Kidney capillary endothelial cell (primary cell): ENCODE measurements around the gene RPL29.
"Not testable (repeated sequence)": the region's sequence is repeated elsewhere in the genome, so short reads cannot be mapped to it uniquely, and the experiment has no call there.

Experiments used
- DNase-seq: peaks from one replicate; pipeline ENCODE4 v3.0.0-alpha.2; 2018; ENCODE audit warnings: low spot score

RPL29 gene

DNA sequence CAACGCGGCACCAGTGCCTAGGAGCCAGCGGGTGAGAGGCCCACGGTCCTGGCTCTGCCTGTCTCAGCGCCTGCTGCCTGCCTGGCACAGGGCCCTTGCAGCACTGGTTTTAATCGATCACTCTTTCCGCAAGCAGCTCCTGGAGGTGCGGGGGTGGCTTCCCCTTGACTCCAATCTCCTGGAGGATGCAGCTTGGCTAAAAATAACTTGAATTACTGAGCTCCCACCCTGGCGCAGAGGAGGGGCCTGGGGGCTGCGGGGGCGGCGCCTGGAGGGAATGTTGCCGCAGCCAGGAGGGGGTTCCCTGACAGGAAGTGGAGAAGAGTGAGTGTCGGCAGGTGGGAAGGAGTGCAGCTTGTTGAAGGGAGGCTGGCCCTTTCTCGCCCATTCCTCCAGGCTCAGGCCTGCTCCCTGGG lies 9.9 kb upstream of the RPL29 start:
- DNase-seq: no peak

DNA sequence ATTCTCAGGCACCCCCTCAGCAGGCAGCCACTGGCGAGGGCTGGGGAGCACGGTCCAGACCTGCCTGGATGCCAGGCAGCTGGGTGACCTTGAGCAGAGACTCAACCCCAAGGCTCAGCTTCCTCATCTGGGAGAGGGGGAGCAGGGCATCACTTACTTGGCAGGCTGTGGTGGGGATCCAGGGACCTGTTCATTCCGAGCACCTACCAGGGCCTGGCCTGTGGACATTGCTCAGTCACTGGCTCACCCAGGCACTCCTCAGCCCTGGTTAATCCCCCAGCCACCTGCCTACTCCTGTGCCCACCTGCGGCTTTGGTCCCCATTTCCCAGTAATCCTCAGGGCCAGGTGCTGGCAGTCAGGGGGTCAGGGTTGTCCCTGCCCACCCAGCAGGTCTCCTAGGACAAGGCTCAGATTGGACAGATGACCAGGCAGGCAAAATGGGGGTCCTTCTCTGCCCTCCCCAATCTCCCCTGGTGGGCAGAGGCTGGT lies 9.3 kb upstream of the RPL29 start:
- no peak for DNase-seq

DNA sequence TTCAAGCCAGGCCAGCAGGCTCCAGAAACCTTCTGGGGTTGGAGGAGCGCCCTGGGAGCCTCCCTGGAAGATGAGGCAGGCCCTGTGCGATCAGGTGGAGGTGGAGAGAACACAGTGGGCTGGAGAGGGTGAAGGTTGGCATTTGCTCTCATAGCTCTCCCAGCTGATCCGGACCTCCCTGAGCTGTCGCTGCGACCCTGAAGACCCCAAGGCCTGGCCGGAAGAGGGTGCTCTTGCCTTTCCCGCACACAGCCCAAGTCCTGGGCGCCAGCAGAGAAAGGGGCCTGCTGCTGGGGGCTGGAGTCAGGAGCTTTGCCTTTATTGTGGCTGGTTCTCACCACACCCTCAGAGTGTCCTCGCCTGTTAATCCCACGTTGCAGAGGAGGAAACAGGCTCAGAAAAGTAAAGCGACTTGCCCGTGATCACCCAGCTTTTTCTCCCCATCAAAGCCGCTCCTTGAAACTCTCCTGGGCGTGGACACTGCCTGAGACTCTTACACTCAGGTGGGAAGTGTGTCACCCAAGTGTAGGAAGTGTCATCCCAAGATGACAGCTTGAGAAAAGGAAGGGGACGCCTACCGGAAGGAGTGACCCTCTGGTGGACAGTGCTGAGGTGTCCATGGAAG lies 8.6 kb upstream of the RPL29 start:
- DNase-seq: no peak

DNA sequence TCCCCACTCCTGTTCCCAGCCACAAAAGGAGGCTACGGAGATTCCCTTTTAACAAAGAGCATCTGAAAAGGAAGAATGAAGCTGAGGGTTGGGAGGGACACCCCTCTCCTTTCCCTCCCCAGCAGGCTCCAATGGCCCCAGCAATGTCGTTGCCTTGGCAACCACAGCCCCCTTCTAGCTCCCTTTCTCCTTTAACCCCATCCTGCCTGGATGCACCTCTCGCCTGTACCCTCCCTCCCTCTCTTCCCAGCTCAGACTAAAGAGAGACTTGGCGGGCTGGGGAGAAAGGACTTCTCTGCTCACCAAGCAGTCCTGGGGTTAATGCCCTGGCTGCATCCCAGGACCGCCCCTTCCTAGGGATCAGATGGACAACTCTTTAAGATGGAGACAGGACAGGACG lies 7.1 kb upstream of the RPL29 start:
- DNase-seq: no peak

DNA sequence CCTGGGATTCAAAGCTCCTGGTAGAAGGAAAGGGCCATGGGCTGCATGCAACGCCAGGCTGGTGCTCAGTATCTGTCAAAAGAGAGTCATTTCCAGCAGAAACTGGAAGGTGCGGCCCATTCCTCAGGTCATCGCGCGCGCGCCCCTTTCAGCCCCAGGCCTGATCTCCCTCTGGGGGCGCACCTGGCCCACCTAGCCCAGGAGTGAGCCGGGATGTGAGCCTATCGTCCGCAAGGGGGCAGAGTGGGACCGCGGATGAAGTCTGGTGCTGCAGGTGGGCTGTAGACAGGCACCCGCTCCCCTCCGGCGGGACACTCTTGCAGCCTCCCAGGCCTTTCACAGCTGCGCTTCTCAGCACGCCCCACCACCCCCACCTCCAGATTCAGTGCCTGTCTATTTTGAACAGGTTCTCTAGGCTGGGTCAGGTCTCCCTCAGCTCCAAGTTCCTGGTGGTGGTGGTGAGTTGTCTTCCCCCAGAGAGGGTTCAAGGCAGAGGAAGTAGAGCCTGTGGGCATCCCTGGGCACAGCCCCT lies 5.8 kb upstream of the RPL29 start:
- no peak for DNase-seq

DNA sequence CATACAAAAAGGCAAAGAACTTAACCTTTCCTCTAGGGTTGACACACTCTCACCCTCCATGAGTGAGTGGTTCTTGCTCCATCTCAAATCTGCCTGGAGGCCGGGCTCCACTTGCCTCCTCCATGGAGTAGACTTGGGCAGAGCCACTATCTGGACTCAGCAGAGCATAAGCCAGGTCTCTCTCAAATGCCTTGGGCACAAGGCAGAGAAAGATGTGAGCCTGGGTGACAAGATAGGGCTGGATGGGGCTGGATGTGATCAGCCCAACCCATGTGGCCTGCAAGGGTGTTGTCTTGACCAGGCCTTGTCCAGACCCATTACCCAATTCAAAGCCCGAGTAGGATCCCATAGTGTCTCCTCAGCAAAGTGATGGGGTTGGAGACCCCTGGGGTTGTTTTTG lies 4.2 kb upstream of the RPL29 start:
- no peak for DNase-seq

DNA sequence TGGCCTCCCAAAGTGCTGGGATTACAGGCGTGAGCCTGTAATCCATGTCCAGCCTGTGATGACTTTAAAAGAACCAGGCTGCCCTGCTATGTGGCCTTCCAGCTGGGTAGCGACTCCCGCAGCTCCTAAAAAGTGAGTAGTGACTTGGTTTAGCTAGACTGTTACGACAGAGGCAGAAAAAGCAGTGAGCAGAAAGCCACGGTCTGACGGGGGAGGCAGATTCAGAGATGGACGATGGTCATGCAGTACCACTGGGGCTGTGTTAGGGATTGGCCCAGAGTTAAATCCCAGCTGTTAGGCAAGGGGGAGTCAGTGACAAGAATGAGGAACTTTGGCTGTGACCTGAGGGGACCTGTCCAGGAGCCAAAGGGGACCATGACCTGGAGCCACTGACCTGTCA lies 3.1 kb upstream of the RPL29 start:
- no peak for DNase-seq

DNA sequence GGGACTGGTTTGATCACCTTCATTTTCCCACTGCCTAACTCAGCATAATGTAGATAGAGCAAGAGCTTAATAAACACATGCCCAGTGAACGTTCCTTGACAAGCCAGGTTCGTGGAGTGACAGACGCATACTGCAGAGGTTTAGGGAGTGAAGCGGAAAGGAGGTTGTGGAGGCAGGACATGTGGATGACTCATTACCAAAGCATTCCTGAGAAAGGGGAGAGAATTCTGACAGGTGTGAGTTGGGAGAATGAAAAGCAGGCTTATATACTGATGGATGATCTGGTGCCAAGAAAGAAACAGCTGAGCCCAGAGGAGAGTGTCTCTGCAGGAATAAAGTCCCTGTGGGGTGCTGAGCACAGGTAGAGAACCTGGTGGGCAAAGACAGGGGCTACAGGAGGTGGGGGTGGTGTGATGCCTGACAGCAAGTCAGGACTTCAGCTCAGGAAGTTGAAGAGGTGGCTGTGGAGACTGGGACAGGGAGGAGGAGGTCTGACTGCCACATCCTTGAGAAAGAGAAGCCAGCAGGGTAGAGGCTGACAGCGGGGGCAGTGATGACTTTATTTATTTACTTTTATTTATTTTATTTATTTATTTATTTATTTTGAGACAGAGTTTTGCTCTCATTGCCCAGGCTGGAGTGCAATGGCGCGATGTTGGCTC lies 2.4 kb upstream of the RPL29 start:
- DNase-seq: no peak

DNA sequence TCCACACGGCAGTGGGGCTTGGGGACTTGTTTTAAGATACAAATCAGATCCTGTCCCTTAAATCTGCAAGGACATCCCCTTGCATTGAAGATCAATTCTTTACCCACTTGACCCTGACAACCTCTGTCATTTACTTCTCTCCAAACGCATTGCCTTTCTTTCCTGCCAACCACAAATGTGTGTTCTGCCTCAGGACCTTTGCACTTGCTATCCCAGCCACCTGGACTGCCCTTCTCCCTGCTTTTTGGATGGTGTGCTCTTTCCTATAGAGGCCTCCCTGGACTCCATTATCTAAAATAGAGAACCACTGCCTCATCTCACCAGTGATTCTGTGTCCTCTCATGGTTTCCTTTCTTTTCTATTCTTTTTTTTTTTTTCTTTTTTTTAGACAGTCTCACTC lies 1.5 kb upstream of the RPL29 start:
- DNase-seq: no peak

DNA sequence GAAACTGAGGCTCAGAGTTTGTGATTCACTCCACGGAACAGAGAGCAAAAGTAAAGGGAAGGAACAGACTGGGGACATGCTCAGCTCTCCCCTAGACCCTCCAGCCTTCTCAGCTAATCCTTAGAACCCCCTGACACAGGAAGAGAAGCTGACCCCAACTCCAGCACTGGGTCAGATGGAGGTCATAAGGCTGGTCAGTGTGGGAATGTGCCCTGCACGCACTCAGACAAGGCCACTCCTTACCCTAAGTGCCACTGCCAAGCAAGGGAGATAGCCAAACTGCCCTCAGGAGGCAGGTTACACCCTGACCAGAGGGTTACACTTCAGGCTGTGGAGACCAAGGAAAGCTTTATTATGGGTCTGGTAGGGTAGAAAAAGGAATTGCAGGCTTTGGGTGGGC lies 1.2 kb downstream of the RPL29 start:
- no peak for DNase-seq

DNA sequence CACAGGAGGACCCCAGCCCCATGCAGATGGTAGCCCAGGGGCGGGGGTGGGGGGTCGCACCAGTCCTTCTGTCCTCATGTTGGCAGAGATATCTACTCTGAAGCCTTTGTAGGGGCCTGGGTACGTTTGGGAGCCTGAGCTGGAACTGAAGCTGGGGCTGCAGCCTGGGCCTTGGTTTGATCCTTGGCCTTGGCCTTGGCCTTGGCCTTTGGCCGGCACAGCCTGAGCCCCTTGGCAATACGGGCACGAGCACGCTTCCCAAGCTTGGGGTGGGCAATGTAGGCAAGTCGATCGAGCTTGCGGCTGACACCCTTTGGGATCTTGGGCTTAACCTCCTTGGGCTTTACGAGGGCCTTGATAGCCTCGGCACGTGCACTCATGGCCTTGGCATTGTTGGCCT lies 2.0 kb downstream of the RPL29 start:
- not testable (repeated sequence) for DNase-seq

DNA sequence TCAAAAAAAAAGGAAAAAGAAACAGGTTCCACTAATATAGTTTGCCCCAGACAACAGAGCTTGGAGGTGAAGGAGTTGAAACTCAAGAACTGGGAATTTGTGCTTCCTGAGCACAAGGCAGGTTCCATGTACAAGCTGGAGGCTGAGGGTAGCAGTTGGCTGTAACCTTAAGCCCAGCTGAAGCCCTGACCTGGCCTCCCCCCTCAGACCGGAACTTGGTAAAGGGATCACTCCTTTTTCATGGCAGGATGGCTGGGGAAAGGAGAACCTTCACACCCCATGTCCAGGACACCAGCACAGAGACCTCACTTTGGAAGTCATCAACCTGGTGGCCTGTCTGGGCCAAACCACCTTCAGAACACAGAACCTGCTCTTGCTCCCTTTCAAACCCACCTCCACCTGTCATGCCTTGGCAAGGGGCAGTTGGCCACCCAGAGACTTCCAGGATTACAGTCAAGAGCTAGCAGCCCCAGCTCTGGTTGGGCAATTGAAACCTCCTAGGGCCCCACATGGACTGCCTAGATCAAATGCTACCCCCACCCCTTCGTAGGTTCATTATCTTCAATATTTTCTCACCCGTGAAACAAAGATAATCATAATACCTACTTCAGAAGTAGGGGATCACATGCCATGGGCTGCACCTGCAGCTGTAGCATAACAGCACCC lies 3.5 kb downstream of the RPL29 start:
- DNase-seq: no peak

DNA sequence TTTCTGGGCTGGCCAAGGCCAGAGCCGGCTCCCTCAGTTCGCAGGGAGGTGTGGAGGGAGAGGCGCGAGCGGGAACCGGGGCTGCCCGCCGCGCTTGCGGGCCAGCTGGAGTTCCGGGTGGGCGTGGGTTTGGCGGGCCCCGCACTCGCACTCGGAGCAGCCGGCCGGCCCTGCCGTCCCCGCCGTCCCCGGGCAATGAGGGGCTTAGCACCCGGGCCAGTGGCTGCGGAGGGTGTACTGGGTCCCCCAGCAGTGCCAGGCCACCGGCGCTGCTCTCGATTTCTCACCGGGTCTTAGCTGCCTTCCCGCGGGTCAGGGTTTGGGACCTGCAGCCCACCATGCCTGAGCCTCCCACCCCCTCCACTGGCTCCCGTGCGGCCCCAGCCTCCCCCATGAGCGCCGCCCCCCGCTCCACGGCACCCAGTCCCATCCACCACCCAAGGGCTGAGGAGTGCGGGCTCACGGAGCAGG lies 5.2 kb downstream of the RPL29 start:
- not testable (repeated sequence) for DNase-seq

DNA sequence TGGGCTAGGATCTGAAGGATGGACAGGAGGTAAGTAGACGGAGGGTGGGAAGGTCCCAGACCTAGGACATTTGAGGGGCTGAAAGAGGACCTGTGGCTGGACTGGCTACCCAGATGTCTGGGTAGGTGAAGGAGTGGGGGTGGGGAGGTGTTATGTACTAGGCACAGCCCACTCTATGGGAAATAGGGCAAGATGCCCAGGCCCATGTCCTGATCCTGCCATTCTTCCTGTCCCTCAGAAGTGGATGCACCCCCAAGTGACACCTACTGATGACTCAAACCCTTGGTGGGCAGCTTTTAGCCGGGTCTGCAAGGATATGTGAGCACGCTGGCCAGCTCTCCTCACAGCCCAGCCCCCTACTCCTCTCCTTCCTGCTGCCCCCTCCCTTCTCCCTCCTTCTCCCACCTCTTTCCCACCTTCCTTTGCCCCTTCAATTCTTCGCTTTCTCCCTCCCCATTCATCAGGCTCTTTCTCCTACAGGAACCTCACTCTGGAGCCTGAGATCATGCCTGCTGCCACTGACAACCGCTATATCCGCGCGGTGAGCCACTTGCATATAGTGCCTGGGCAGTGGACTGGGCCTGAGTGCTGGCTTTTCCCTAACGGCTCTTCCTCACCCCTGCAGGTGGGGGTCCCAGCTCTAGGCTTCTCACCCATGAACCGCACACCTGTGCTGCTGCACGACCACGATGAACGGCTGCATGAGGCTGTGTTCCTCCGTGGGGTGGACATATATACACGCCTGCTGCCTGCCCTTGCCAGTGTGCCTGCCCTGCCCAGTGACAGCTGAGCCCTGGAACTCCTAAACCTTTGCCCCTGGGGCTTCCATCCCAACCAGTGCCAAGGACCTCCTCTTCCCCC lies 7.2 kb downstream of the RPL29 start:
- DNase-seq: no peak

DNA sequence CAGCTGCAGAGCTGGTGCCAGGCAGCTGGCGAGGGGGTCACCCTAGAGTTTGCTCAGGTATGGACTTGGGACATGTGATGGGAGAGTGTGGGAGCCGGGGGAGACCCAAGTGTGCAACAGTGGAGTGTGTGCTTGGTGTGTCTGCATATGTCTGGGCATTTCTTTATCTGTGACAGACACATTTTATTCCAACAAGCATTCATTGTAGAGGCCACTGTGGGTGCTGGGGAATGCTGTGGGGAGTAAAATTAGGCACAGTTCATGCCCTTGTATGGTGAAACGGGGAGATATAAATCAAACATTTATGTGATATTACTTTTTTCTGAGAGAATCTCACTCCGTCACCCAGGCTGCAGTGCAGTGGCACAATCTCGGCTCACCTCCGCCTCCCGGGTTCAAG lies 8.1 kb downstream of the RPL29 start:
- no peak for DNase-seq

DNA sequence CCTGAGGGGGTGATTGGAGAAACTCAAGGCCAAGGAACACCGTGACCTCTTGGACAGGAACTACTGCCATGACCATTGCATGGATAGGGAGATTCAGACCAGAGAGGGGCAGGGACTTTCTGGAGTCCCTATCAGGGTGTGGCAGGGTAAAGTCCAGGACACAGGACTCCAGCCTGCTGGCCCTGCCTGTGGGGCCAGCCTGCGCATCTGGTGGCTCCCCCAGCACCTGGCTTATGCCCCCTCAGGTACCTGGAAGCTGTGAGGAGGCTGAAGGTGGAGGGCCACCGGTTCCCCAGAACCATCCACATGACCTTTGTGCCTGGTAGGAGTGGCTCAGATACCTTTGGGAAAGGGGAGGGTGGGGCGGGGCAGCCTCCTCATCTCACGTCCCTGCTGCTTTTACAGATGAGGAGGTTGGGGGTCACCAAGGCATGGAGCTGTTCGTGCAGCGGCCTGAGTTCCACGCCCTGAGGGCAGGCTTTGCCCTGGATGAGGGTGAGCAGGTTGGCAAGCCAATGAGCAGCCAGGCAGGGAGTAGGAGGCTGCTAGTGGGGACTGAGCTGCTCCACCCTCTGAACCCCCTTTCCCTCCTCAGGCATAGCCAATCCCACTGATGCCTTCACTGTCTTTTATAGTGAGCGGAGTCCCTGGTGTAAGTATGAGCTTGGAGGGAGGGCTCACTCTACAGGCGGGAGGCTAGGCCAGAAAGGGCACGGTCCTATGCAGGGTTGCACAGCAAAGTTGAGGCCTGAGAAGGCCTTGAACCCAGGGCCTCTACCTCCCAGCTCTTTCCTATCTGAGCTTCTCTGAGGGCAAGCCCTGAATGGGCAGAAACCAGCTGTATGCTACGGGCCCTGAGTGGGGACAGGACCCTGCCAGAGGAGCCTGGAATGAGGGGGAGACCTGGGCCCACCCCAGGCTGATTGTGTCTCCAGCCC lies 9.4 kb downstream of the RPL29 start:
- no peak for DNase-seq

DNA sequence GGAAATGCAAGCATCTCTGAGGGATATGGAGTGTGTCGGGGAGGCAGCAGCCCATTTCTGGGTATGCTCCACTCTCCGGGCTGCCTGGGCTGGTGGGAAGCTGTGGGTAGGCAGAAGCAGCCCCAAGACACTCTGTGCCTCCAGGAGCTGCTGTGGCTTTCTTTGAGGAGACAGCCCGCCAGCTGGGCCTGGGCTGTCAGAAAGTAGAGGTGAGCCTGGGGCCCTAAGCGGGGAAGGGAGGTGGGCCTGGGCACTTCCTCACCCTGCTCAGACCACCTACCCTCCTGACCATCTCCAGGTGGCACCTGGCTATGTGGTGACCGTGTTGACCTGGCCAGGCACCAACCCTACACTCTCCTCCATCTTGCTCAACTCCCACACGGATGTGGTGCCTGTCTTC lies 10.6 kb downstream of the RPL29 start:
- DNase-seq: no peak

DNA sequence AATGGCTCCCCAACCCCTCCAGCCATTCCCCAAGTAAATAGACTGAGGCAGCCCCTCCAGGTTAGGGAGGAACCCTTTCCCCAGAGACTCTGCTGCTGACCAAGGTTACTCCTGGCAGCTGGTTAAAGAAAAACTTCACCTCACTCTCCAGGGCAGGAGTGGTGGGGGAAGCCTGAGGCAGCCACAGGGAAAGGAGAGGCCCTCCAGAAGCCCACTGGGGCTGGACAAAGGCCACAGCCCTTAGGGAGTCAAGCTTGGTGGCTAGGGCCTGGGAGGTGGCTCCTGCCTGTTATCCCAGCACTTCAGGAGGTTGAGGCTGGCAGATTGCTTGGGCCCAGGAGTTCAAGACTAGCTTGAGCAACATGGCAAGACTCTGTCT lies 11.4 kb downstream of the RPL29 start:
- DNase-seq: no peak

DNA sequence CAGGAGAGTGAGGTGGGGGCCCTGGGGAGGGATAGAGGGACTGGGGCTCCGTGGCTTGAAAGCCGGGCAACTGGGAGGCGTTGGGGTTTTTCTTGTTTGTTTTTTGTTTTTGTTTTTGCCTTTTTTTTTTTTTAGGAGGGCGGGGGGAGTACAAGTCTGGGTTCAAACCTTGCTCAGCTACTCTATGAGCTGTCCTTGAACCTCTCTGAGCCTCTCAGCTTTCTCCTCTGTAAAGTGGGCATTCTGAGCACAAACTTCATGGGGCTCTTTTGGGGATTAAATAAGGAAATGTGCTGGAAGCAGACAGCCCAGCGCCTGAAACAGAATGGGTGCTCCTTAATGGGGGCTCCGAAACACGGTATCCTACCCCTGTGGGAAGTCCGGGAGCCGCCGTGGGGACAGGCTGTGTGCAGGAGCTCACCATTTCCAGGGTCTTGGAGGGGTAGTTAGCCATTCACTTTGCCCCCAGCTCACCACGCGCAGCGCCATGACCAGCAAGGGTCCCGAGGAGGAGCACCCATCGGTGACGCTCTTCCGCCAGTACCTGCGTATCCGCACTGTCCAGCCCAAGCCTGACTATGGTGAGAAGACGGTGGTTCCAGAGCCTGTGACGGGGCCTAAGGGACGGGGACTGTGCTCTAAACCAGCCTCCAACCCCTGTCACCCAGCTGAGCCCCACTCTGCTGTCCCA lies 12.0 kb downstream of the RPL29 start:
- no peak for DNase-seq

DNA sequence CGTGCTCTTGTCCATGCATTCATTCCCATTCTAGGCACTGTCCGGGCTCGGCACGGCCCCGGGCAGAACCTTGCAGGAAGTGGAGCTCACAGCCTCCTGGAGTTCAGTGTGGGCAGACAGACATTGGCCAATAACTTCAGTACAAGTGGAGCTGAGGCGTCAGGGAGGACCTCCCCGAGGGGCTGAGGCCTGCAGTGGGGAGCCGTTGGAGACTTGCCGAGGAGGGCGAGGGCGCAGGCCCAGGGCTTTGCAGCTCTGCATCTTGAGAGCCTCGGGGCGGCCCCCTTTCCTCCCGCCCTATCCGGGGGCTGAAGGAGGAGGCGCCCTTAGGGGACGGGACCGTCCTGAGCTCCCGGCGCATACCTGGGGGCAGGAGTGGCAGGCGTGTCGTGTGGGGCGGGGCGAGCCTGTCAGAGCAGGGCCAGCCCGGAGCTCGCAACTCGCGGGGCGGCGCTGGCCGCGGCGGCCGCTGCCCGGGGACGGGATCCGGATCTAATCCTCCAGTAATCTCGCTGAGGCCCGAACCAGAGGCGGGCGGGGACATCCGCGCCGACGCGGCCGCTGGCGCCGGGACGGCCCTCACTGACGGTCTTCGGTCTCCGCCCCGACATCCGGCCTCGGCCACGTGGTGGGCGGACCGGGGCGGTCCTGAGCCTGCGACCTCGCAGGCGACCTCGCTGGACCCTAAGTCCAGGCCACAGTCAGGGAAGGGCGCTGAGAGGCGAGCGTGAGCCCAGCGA lies 12.7 kb downstream of the RPL29 start, which contains the start of gene ACY1:
TSS of gene ACY1 (plus strand) at position 698 of the 740 bp plus-strand sequence. CDS start 530 bp downstream, outside the sequence.
- DNase-seq: peak; percentile 68
